ENCODE measurements around the gene ACRV1. TPM values are rescaled to one million over a fixed set of nuclear protein-coding genes. Genes with fewer than 3 reads are reported as not detected.

The ACRV1 gene
- polyA plus RNA-seq, 1 donor (not counting 4 experiments of a cell fraction or from before 2014, with no cell fraction given), result not detected

- H2AFZ ChIP-seq (ENCODE audit: control insufficient read depth, low read length), result peak overlapping the region; percentile 93
- H3K9me3 ChIP-seq (ENCODE audit: control insufficient read depth, low read depth, low read length), result no peaks in the 10 kb centered on the region
- dilution Hi-C loops (cut with MboI; ENCODE audit: extremely low pct_ligation_motif_present, low sequenced_read_pairs), result no loop called here
- no peaks in the 10 kb centered on the region for H3K9me1 ChIP-seq (ENCODE audit: control insufficient read depth, extremely low read depth, insufficient read depth, low read length)
- peaks cover 5 to 17% of the 10 kb centered on the region in 2 experiments for H3K36me3 ChIP-seq (ENCODE audit: control insufficient read depth in 2 of 2, extremely low read depth in 1 of 2, insufficient read depth in 2 of 2, low read length in 2 of 2)
- H4K20me1 ChIP-seq (ENCODE audit: control insufficient read depth, extremely low read depth, insufficient read depth, low read length), result no peaks in the 10 kb centered on the region
- H3K27me3 ChIP-seq (ENCODE audit: control insufficient read depth, extremely low read depth, insufficient read depth, low read length), result no peaks in the 10 kb centered on the region
- peaks cover 28% of the 10 kb centered on the region for H3K4me1 ChIP-seq (ENCODE audit: control insufficient read depth, extremely low read depth, insufficient read depth, low read length)
- TF ChIP-seq EZH2 (IDR thresholded peaks at IDR 0.05; ENCODE audit: low read length) (no peak), CTCF (optimal IDR thresholded peaks at IDR 0.05 in 1 of 3, IDR thresholded peaks at IDR 0.05 in 1 of 3, conservative IDR thresholded peaks at IDR 0.05 in 1 of 3; ENCODE audit: extremely low read depth in 1 of 3, insufficient read depth in 2 of 3, low read length in 3 of 3) (no peak)
- no peak for FAIRE-seq
- peak overlapping the region; percentile 64 to 77 (median 69) for H3K4me3 ChIP-seq (ENCODE audit: control insufficient read depth in 2 of 3, extremely low read depth in 1 of 3, insufficient read depth in 2 of 3, low read depth in 1 of 3, low read length in 3 of 3)
- no peak for DNase-seq (ENCODE audit: low read depth, low spot score)
- peak overlapping the region; percentile 94 for H3K4me2 ChIP-seq (ENCODE audit: control insufficient read depth, extremely low read depth, insufficient read depth, low read depth, low read length)
- H3K27ac ChIP-seq (ENCODE audit: control insufficient read depth, insufficient read depth, low read length), result peak overlapping the region; percentile 75
- peak overlapping the region; percentile 77 for H3K9ac ChIP-seq (ENCODE audit: control insufficient read depth, extremely low read depth, insufficient read depth, low read length)
- H3K79me2 ChIP-seq (ENCODE audit: control insufficient read depth, insufficient read depth, low read length), result peaks cover 8% of the 10 kb centered on the region
Measured at GRCh38 chr11:125625225-125625629, 55.4 kb downstream of the ACRV1 start.

- TF ChIP-seq CTCF (optimal IDR thresholded peaks at IDR 0.05 in 1 of 3, IDR thresholded peaks at IDR 0.05 in 1 of 3, conservative IDR thresholded peaks at IDR 0.05 in 1 of 3; ENCODE audit: extremely low read depth in 1 of 3, insufficient read depth in 2 of 3, low read length in 3 of 3) (no peak), EZH2 (IDR thresholded peaks at IDR 0.05; ENCODE audit: low read length) (no peak)
- H3K27ac ChIP-seq (ENCODE audit: control insufficient read depth, insufficient read depth, low read length), result peak within 1 kb of the TSS; percentile 75
Measured at GRCh38 chr11:125624756-125625213, 55.9 kb downstream of the ACRV1 start, which contains the start of gene CHEK1. Gene CHEK1 (plus strand): TSS chr11:125625163. CDS start chr11:125626769, 1,606 bp downstream.

More at GRCh38 chr11:125624756-125625213, 55.9 kb downstream of the ACRV1 start, which contains the start of gene CHEK1:
- no peaks in the 10 kb centered on the region for H4K20me1 ChIP-seq (ENCODE audit: control insufficient read depth, extremely low read depth, insufficient read depth, low read length)
- peak within 1 kb of the TSS; percentile 93 for H2AFZ ChIP-seq (ENCODE audit: control insufficient read depth, low read length)
- H3K36me3 ChIP-seq (ENCODE audit: control insufficient read depth in 2 of 2, extremely low read depth in 1 of 2, insufficient read depth in 2 of 2, low read length in 2 of 2), result peaks cover 5 to 19% of the 10 kb centered on the region in 2 experiments
- H3K9me1 ChIP-seq (ENCODE audit: control insufficient read depth, extremely low read depth, insufficient read depth, low read length), result no peaks in the 10 kb centered on the region
- H3K4me2 ChIP-seq (ENCODE audit: control insufficient read depth, extremely low read depth, insufficient read depth, low read depth, low read length), result peak within 1 kb of the TSS; percentile 94
- H3K4me3 ChIP-seq (ENCODE audit: control insufficient read depth in 2 of 3, extremely low read depth in 1 of 3, insufficient read depth in 2 of 3, low read depth in 1 of 3, low read length in 3 of 3), result peak within 1 kb of the TSS; percentile 64 to 77 (median 69)
- H3K27me3 ChIP-seq (ENCODE audit: control insufficient read depth, extremely low read depth, insufficient read depth, low read length), result no peaks in the 10 kb centered on the region
- peak within 1 kb of the TSS; percentile 77 for H3K9ac ChIP-seq (ENCODE audit: control insufficient read depth, extremely low read depth, insufficient read depth, low read length)
- H3K79me2 ChIP-seq (ENCODE audit: control insufficient read depth, insufficient read depth, low read length), result peaks cover 8% of the 10 kb centered on the region
- H3K9me3 ChIP-seq (ENCODE audit: control insufficient read depth, low read depth, low read length), result no peaks in the 10 kb centered on the region
- peaks cover 28% of the 10 kb centered on the region for H3K4me1 ChIP-seq (ENCODE audit: control insufficient read depth, extremely low read depth, insufficient read depth, low read length)
- no peak for DNase-seq (ENCODE audit: low read depth, low spot score)
- FAIRE-seq, result no peak
- dilution Hi-C loops (cut with MboI; ENCODE audit: extremely low pct_ligation_motif_present, low sequenced_read_pairs), result no loop called here

All from keratinocyte (primary cell).